Measurements from ENCODE around the gene SEMG1. TPM values are rescaled to one million over a fixed set of nuclear protein-coding genes. Genes with fewer than 3 reads are reported as not detected.

Gene SEMG1
- total RNA-seq, 1 donor from 2014 or later: not detected

DNA sequence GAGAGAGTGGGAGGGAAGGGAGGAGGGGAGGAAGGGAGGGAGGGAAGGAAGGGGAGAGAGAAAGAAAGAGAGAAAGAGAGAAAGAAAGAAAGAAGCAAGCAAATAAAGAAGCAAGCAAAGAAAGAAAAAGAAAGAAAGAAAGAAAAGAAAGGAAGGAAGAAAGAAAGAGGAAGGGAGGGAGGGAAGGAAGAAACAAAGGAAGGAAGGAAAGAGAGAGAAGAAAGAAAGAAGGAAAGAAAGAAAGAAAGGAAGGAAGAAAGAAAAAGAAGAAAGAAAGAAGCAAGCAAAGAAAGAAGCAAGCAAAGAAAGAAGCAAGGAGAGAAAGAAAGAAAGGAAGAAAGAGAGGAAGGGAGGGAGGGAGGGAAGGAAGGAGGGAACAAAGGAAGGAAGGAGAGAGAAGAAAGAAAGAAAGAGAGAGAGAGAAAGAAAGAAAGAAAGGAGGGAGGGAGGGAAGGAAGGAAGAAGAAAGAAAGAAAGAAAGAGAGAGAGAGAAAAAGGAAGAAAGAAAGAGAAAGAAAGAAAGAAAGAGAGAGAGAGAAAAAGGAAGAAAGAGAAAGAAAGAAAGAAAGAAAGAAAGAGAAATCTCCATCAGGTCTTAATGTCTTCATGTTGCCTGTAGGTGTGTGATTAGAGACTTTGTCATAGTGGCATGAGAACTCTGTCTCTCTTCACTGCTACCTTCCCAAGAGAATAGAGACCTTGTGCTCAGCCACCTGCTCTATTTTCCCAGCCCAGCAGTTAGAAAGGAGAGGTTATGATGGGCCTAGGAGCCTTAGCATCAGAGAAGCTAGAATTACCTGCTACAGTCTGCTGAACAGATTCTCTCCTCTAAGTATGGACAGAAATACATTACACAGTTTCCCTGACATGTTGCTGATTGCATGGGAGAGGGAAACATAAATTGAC lies 5.0 kb downstream of the SEMG1 start:
- no peak overlapping the region for H3K27ac Mint-ChIP-seq
- H3K36me3 Mint-ChIP-seq: no peaks in the 10 kb centered on the region
- H3K4me1 Mint-ChIP-seq: no peaks in the 10 kb centered on the region
- no peak overlapping the region for H3K4me3 Mint-ChIP-seq
- DNase-seq (ENCODE audit: low spot score in 2 of 2, unreplicated experiment in 2 of 2): no peak
- TF ChIP-seq, protein P1, sequence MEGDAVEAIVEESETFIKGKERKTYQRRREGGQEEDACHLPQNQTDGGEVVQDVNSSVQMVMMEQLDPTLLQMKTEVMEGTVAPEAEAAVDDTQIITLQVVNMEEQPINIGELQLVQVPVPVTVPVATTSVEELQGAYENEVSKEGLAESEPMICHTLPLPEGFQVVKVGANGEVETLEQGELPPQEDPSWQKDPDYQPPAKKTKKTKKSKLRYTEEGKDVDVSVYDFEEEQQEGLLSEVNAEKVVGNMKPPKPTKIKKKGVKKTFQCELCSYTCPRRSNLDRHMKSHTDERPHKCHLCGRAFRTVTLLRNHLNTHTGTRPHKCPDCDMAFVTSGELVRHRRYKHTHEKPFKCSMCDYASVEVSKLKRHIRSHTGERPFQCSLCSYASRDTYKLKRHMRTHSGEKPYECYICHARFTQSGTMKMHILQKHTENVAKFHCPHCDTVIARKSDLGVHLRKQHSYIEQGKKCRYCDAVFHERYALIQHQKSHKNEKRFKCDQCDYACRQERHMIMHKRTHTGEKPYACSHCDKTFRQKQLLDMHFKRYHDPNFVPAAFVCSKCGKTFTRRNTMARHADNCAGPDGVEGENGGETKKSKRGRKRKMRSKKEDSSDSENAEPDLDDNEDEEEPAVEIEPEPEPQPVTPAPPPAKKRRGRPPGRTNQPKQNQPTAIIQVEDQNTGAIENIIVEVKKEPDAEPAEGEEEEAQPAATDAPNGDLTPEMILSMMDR (IDR thresholded peaks at IDR 0.05; ENCODE audit: unreplicated experiment): no peak
- H3K27me3 Mint-ChIP-seq (ENCODE audit: low read depth): peaks cover 47% of the 10 kb centered on the region
- no peaks in the 10 kb centered on the region for H3K9me3 Mint-ChIP-seq

DNA sequence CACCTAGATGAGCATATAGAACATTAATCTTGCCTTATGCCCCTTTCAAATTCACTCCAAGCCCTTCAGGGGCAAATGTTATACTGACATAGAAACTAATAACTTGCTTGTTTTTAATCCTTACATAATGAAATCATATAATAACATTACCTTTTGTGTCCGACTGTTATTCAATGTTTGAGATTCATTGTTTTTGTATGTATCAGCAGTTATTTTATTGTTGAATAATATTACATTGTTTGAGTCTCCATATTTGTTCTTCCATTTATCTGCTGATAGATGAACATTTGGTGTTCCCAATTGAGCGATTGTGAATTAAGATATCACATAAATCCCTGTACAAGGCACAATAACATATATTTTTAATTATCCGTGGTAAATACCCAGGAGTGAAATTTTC lies 6.0 kb downstream of the SEMG1 start:
- H3K9me3 Mint-ChIP-seq: no peaks in the 10 kb centered on the region
- H3K4me3 Mint-ChIP-seq: no peak overlapping the region
- TF ChIP-seq, protein P1 (IDR thresholded peaks at IDR 0.05; ENCODE audit: unreplicated experiment): no peak
- peaks cover 39% of the 10 kb centered on the region for H3K27me3 Mint-ChIP-seq (ENCODE audit: low read depth)
- H3K27ac Mint-ChIP-seq: no peak overlapping the region
- no peaks in the 10 kb centered on the region for H3K4me1 Mint-ChIP-seq
- no peaks in the 10 kb centered on the region for H3K36me3 Mint-ChIP-seq
- no peak for DNase-seq (ENCODE audit: low spot score in 2 of 2, unreplicated experiment in 2 of 2)

DNA sequence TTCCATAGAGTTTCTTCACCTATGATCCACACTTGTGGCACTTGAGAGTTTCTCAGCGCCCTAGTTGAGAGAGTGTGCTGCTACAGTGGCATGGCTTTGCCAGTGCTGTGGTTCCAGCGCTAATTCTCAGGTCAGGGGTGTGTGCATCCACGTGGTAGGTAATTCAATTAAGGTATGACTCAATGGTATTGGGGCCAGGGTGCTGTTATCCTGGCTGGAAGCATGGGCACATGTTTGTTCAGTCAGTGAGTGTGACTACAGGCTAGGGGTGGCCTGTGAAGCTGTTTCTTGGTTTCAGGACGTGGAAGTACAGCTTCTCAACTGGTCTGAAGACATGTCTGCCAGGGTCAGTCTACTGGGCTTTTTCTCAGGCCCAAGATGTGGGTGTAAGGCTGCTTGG lies 11.3 kb downstream of the SEMG1 start:
- no peaks in the 10 kb centered on the region for H3K9me3 Mint-ChIP-seq

DNA sequence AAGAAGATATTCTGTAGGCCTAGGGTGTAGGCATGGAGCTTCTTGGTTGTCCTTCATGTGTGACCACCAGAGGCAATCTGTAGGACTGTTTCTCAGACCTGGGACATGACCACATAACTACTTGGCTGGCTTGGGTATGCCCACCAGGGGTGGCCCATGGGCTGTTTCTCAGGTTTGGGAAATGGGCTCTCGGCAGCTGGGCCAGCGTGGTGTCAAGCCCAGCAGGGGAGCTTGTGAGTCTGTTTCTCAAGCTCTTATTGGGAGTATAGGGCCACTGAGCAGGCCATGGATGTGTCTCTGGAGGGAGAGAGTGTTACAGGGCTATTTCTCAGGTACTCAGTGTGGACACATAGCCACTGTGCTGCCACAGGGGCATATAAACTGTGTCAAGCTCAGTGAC lies 11.8 kb downstream of the SEMG1 start:
- H3K27me3 Mint-ChIP-seq (ENCODE audit: low read depth): peaks cover 36% of the 10 kb centered on the region
- DNase-seq (ENCODE audit: low spot score in 2 of 2, unreplicated experiment in 2 of 2): no peak
- H3K4me3 Mint-ChIP-seq: no peak overlapping the region
- H3K9me3 Mint-ChIP-seq: no peaks in the 10 kb centered on the region
- no peak overlapping the region for H3K27ac Mint-ChIP-seq
- no peaks in the 10 kb centered on the region for H3K36me3 Mint-ChIP-seq
- H3K4me1 Mint-ChIP-seq: no peaks in the 10 kb centered on the region
- TF ChIP-seq, protein P1 (IDR thresholded peaks at IDR 0.05; ENCODE audit: unreplicated experiment): no peak

More for the DNA sequence above, 11.3 kb downstream of the SEMG1 start:
- H3K27ac Mint-ChIP-seq: no peak overlapping the region
- H3K36me3 Mint-ChIP-seq: no peaks in the 10 kb centered on the region
- H3K27me3 Mint-ChIP-seq (ENCODE audit: low read depth): peaks cover 36% of the 10 kb centered on the region
- TF ChIP-seq, protein P1 (IDR thresholded peaks at IDR 0.05; ENCODE audit: unreplicated experiment): no peak
- no peaks in the 10 kb centered on the region for H3K4me1 Mint-ChIP-seq
- DNase-seq (ENCODE audit: low spot score in 2 of 2, unreplicated experiment in 2 of 2): no peak
- no peak overlapping the region for H3K4me3 Mint-ChIP-seq

DNA sequence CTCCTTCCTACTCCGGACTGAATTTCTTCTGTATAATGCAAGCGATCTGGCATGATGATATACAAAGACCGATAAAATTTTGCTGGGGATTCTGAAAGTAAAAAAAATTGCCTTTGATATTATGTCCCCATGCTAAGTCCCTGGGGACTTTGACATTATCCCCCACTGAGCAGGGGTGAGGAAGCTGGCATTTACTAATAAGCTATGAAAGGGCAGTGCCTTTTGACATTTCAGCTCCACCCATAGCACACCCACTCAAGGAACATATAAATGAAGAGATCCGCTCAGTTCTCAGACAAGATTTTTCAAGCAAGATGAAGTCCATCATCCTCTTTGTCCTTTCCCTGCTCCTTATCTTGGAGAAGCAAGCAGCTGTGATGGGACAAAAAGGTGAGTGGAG lies 14.2 kb downstream of the SEMG1 start, which contains the start of gene SEMG2:
SEMG2 (plus strand) TSS at position 298 of the 400 bp plus-strand sequence; CDS start at position 315, 17 bp downstream.
- H3K27ac Mint-ChIP-seq: no peak within 1 kb of the TSS
- peaks cover 47% of the 10 kb centered on the region for H3K27me3 Mint-ChIP-seq (ENCODE audit: low read depth)
- DNase-seq (ENCODE audit: low spot score in 2 of 2, unreplicated experiment in 2 of 2): no peak
- H3K9me3 Mint-ChIP-seq: no peaks in the 10 kb centered on the region
- TF ChIP-seq, protein P1 (IDR thresholded peaks at IDR 0.05; ENCODE audit: unreplicated experiment): no peak
- H3K4me3 Mint-ChIP-seq: no peak within 1 kb of the TSS
- H3K36me3 Mint-ChIP-seq: no peaks in the 10 kb centered on the region
- no peaks in the 10 kb centered on the region for H3K4me1 Mint-ChIP-seq
